Panc1 (cell line): ENCODE measurements around the gene CCN2.

Source experiments
- CTCF ChIP-seq: fragments of 450-650 bp; IDR thresholded peaks from 2 replicates; pipeline ENCODE4 v1.5.1; 2017; ENCODE audit warnings: mild to moderate bottlenecking
- POLR2AphosphoS5 ChIP-seq: IDR thresholded peaks from 2 replicates; pipeline ENCODE4 v1.6.1; 2012; ENCODE audit warnings: mild to moderate bottlenecking, low read depth, low read length, moderate library complexity
- REST ChIP-seq, 2 experiments: IDR thresholded peaks; 2 replicates each; pipeline ENCODE4 v1.6.1; 2011 to 2012; ENCODE audit warnings: low read depth in 2 of 2, control low read depth in 1 of 2, low read length in 1 of 2, mild to moderate bottlenecking in 1 of 2, moderate library complexity in 1 of 2; ENCODE audit not compliant: insufficient read depth in 1 of 2

- TF ChIP-seq CTCF (no peak), POLR2AphosphoS5 (no peak), REST (IDR thresholded peaks at IDR 0.05; ENCODE audit: insufficient read depth in 1 of 2, low read depth in 2 of 2, low read length in 1 of 2) (no peak)
Measured at GRCh38 chr6:131937703-131938631, 13.2 kb downstream of the CCN2 start.
